Measurements from ENCODE around the gene C1orf159. TPM values are rescaled to one million over a fixed set of nuclear protein-coding genes. Genes with fewer than 3 reads are reported as not detected.
"Not testable (repeated sequence)": the region's sequence is repeated elsewhere in the genome, so short reads cannot be mapped to it uniquely, and the experiment has no call there.

Gene C1orf159
- total RNA-seq, 1 donor from 2014 or later = 11.8 TPM

DNA sequence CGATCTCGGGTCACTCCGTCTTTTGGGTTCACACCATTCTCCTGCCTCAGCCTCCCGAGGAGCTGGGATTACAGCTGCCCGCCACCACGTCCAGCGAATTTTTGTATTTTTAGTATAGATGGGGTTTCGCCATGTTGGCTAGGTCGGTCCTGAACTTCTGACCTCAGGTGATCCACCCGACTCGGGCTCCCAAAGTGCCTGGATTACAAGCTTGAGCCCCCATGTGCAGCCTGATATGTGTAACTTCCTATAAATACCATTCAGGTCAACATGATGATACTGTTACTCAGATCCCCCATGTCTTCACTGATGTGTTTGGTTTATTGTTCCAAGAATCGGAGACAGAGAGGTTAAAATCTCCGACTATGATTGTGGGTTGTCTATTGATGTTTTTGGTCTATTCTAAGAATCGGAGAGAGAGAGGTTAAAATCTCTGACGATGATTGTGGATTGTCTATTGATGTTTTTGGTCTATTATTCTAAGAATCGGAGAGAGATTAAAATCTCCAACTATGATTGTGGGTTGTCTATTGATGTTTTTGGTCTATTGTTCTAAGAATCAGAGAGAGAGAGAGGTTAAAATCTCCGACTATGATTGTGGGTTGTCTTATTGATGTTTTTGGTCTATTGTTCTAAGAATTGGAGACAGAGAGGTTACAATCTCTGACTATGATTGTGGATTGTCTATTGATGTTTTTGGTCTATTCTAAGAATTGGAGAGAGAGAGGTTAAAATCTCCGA lies 17.0 kb downstream of the C1orf159 start:
- Histone ChIP-seq H3K36me3 (no peaks in the 10 kb centered on the region), H3K27me3 (no peaks in the 10 kb centered on the region), H3K27ac (no peak overlapping the region), H3K9me3 (no peaks in the 10 kb centered on the region), H3K4me1 (no peaks in the 10 kb centered on the region), H3K4me3 (no peak overlapping the region)
- no peak for TF ChIP-seq POLR2A (IDR thresholded peaks at IDR 0.05)
- no peak for TF ChIP-seq POLR2AphosphoS5 (IDR thresholded peaks at IDR 0.05; ENCODE audit: insufficient read depth in 1 of 2, low read depth in 1 of 2)
- no peak for TF ChIP-seq CTCF (IDR thresholded peaks at IDR 0.05)
- intact Hi-C loops (cut with DNase I) = no loop called here
- DNase-seq (ENCODE audit: extremely low spot score in 2 of 2) = no peak

DNA sequence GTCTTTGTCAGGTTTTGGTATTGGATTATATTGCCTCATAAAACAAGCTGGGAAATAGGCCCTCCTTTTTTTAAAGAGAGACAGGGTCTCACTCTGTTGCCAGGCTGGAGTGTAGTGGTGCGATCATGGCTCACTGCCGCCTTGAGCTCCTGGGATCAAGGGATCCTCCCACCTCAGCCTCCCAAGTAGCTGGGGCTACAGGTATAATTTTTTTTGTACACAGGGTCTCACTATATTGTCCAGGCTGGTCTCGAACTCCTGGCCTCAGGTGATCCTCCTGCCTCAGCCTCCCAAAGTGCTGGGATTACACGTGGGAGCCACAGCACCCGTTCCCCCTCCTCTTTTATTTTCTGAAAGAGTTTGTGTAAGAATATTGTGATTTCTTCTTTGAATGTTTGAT lies 19.8 kb downstream of the C1orf159 start:
- intact Hi-C loops (cut with DNase I); H3K9me3 ChIP-seq; H3K27ac ChIP-seq; H3K4me3 ChIP-seq; DNase-seq (ENCODE audit: extremely low spot score in 2 of 2); H3K36me3 ChIP-seq; H3K4me1 ChIP-seq; H3K27me3 ChIP-seq: not testable (repeated sequence)

DNA sequence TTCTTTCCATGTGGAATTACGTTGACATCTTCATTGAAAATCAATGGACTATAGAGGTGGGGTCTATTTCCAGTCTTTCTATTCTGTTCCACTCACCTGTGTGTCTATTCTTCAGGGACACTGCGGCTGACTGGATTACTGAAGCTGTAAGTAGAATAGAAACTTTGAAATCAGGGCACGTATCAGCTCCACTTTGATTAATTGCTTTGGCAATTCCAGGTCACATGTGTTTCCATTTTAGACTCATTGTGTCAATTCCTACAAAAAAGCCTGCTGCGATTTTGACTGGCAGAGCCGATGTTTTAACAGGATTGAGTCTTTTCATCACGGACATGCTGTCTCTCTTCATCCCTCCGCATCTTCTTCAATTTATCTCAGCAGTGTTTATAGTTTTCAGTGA lies 20.9 kb downstream of the C1orf159 start:
- H3K27me3 ChIP-seq = no peaks in the 10 kb centered on the region
- no peak overlapping the region for H3K4me3 ChIP-seq
- TF ChIP-seq CTCF (IDR thresholded peaks at IDR 0.05) = no peak
- no peak for TF ChIP-seq POLR2AphosphoS5 (IDR thresholded peaks at IDR 0.05; ENCODE audit: insufficient read depth in 1 of 2, low read depth in 1 of 2)
- TF ChIP-seq POLR2A (IDR thresholded peaks at IDR 0.05) = no peak
- no peaks in the 10 kb centered on the region for H3K9me3 ChIP-seq
- DNase-seq (ENCODE audit: extremely low spot score in 2 of 2) = no peak
- intact Hi-C loops (cut with DNase I) = no loop called here
- H3K36me3 ChIP-seq = no peaks in the 10 kb centered on the region
- H3K27ac ChIP-seq = no peak overlapping the region
- no peaks in the 10 kb centered on the region for H3K4me1 ChIP-seq

DNA sequence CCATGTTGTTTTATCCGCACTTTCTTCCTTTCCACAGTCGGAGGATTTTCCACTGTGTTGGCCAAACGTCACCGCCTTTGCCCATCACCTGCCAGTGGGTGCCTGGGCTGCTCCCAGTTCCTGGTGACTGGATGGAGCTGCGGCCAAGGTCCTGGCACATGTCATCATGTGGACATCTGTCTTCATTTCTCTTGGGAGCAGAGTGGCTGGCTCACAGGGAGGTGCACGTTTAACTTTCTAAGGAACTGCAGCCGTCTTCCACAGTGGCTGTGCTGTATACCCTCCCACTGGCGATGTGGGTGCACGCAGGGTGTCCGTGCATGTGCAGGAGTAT lies 22.3 kb downstream of the C1orf159 start:
- no peaks in the 10 kb centered on the region for H3K36me3 ChIP-seq
- H3K27ac ChIP-seq = no peak overlapping the region
- no peaks in the 10 kb centered on the region for H3K27me3 ChIP-seq
- no peak overlapping the region for H3K4me3 ChIP-seq
- intact Hi-C loops (cut with DNase I) = no loop called here
- no peak for TF ChIP-seq POLR2AphosphoS5 (IDR thresholded peaks at IDR 0.05; ENCODE audit: insufficient read depth in 1 of 2, low read depth in 1 of 2)
- no peak for TF ChIP-seq CTCF (IDR thresholded peaks at IDR 0.05)
- TF ChIP-seq POLR2A (IDR thresholded peaks at IDR 0.05) = no peak
- H3K9me3 ChIP-seq = no peaks in the 10 kb centered on the region
- H3K4me1 ChIP-seq = no peaks in the 10 kb centered on the region
- no peak for DNase-seq (ENCODE audit: extremely low spot score in 2 of 2)

- TF ChIP-seq POLR2AphosphoS5 (IDR thresholded peaks at IDR 0.05; ENCODE audit: insufficient read depth in 1 of 2, low read depth in 1 of 2) (no peak), POLR2A (IDR thresholded peaks at IDR 0.05) (no peak), CTCF (IDR thresholded peaks at IDR 0.05) (no peak)
- intact Hi-C loops (cut with DNase I) = no loop called here
- no peak overlapping the region for H3K4me3 ChIP-seq
- no peak overlapping the region for H3K27ac ChIP-seq
- DNase-seq (ENCODE audit: extremely low spot score in 2 of 2) = no peak
- no peaks in the 10 kb centered on the region for H3K27me3 ChIP-seq
- H3K4me1 ChIP-seq = no peaks in the 10 kb centered on the region
- no peaks in the 10 kb centered on the region for H3K36me3 ChIP-seq
- H3K9me3 ChIP-seq = no peaks in the 10 kb centered on the region
These were observed 22.8 kb downstream of the C1orf159 start for GRCh38 chr1:1092894-1093609.
